ENCODE data around the gene RASAL1.

DNA sequence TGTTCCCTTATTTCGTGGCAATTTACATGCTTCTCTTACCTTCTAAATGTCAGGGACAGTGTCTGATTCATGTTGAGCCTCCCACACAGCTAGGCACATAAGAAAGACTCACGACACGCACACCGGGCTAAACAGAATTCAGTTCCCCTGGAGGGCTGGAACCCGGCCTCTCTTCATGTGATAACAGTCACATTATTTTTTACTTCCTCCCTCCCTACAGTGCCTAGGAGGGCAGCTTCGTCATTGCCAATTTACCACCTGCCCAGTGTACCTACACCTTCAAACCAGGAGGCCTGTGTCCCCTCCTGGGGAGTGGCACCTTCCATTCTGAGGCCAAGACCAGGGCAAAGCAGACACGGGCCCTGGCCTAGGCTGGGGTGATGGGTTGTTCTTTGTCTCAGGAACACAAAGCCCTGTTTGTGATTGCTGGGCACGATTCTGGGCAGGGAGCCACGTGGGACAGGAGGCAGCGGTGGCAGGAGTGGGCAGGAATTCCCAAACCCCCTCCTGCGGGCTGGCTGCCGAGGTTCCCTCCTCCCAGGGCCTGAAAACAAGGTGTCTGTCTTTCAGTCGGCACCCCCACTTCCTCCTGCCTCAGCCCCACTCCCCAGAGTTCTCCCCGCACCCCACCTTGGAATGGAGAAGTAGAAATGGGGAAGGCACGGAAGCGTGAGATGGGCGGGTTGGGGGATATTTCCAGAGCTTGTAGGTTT lies 6.8 kb upstream of the RASAL1 start:
- TF ChIP-seq POLR2A (IDR thresholded peaks at IDR 0.05): no peak
- no peak for TF ChIP-seq CTCF (IDR thresholded peaks at IDR 0.05 in 4 of 5, conservative IDR thresholded peaks at IDR 0.05 in 1 of 5)
